LNCaP clone FGC (cell line): ENCODE data around the gene ATXN1.

Experiments
- DNase-seq: peaks from one replicate; pipeline ENCODE4 v3.0.0-alpha.2; 2011; ENCODE audit warnings: low read depth
- H3K4me3 ChIP-seq: 2 replicates; pipeline ENCODE4 v1.5.1; 2011; ENCODE audit warnings: mild to moderate bottlenecking, low read depth, low read length, control low read depth
- TF ChIP-seq, protein P1 (sequence below): IDR thresholded peaks from 2 replicates; pipeline ENCODE4 v1.5.1; 2012; ENCODE audit warnings: mild to moderate bottlenecking; ENCODE audit not compliant: control insufficient read depth, insufficient read depth; ENCODE audit errors: extremely low read depth

ATXN1 gene

GRCh38 chr6:16736856-16737775 lies 24.1 kb downstream of the ATXN1 start:
- DNase-seq, result peak; percentile 84
- H3K4me3 ChIP-seq, result peak overlapping the region; percentile 37
- TF ChIP-seq, protein P1, sequence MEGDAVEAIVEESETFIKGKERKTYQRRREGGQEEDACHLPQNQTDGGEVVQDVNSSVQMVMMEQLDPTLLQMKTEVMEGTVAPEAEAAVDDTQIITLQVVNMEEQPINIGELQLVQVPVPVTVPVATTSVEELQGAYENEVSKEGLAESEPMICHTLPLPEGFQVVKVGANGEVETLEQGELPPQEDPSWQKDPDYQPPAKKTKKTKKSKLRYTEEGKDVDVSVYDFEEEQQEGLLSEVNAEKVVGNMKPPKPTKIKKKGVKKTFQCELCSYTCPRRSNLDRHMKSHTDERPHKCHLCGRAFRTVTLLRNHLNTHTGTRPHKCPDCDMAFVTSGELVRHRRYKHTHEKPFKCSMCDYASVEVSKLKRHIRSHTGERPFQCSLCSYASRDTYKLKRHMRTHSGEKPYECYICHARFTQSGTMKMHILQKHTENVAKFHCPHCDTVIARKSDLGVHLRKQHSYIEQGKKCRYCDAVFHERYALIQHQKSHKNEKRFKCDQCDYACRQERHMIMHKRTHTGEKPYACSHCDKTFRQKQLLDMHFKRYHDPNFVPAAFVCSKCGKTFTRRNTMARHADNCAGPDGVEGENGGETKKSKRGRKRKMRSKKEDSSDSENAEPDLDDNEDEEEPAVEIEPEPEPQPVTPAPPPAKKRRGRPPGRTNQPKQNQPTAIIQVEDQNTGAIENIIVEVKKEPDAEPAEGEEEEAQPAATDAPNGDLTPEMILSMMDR, result no peak

DNA sequence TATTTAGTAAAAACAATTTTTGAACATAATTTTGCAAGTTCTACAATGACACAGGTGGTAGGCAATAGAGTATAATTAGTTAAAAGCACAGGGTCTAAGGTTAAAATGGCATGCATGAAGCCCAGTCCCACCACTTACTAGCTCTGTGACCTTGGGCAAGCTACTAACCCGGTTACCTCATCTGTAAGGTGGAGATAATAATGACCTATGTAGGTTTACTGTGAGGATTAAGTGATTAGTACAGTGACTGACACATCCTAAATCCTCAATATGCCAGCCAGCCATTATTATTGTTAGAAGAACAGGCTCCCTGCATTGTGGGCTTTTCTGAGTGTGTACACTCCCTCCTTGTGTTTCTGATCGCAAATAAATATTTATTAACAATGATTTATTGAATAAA lies 26.2 kb downstream of the ATXN1 start:
- H3K4me3 ChIP-seq, result no peak overlapping the region
- DNase-seq, result no peak
- TF ChIP-seq, protein P1, result no peak

DNA sequence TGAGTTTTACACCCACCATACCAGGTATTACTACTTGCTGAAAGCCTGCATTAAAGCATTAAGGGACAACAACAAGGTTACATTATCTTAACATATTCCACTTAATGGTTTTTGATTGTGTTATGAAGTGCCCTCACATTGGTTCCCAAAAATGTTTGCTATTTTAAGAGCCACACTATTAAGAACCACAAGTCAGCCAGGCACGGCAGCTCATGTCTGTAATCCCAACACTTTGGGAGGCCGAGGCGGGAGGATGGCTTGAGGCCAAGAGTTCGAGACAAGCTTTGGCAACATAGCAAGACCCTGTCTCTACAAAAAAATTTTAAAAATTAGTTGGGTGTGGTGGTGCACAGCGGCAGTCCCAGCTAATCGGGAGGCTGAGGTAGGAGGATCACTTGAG lies 28.2 kb downstream of the ATXN1 start:
- no peak overlapping the region for H3K4me3 ChIP-seq
- TF ChIP-seq, protein P1, result no peak
- DNase-seq, result no peak

- no peak overlapping the region for H3K4me3 ChIP-seq
- DNase-seq, result peak; percentile 67
- TF ChIP-seq, protein P1, result no peak
Measured at GRCh38 chr6:16731478-16732051, 29.7 kb downstream of the ATXN1 start.

GRCh38 chr6:16730738-16731477 lies 30.4 kb downstream of the ATXN1 start:
- TF ChIP-seq, protein P1, result no peak
- DNase-seq, result no peak
- 0 out of 2 replicates have a peak overlapping the region, but pooled peaks have one; percentile 1 for H3K4me3 ChIP-seq

- TF ChIP-seq, protein P1, result no peak
- no peak for DNase-seq
- no peak overlapping the region for H3K4me3 ChIP-seq
Measured at GRCh38 chr6:16729744-16730143, 31.5 kb downstream of the ATXN1 start.
